Ascending aorta (tissue), 2 donors: ENCODE results near the gene NUFIP2. TPM values are rescaled to one million over a fixed set of nuclear protein-coding genes. Genes with fewer than 3 reads are reported as not detected.
"Not testable (repeated sequence)": the region's sequence is repeated elsewhere in the genome, so short reads cannot be mapped to it uniquely, and the experiment has no call there.

Experiments used
- DNase-seq, 2 donors: peaks; one replicate each; pipeline ENCODE4 v3.0.0-alpha.2; 2019; ENCODE audit warnings: low spot score in 2 of 2
- H3K27ac ChIP-seq, 2 donors: fragments of 200-600 bp; sonication (generic); one replicate each; pipeline ENCODE4 v1.5.1; 2016 to 2017; ENCODE audit warnings: mild to moderate bottlenecking in 1 of 2
- H3K27me3 ChIP-seq: fragments of 200-600 bp; sonication (generic); one replicate; pipeline ENCODE4 v1.5.1; 2017
- H3K36me3 ChIP-seq, 2 donors: fragments of 200-600 bp; sonication (generic); one replicate each; pipeline ENCODE4 v1.5.1; 2016
- H3K4me1 ChIP-seq, 2 donors: fragments of 200-600 bp; sonication (generic); one replicate each; pipeline ENCODE4 v1.5.1; 2016 to 2017; ENCODE audit warnings: mild to moderate bottlenecking in 1 of 2
- H3K4me3 ChIP-seq, 2 donors: fragments of 200-600 bp; sonication (generic); one replicate each; pipeline ENCODE4 v1.5.1; 2016 to 2017; ENCODE audit warnings: mild to moderate bottlenecking in 1 of 2
- H3K9me3 ChIP-seq, 2 donors: fragments of 200-600 bp; sonication (generic); one replicate each; pipeline ENCODE4 v1.5.1; 2016
- intact Hi-C: fragments of 100-400 bp; cut with DNase I; formaldehyde crosslinking; loops from one replicate; pipeline ENCODE4 v1.15.1; 2023
- total RNA-seq: library from RNA; depleted of rRNA; stranded (reverse); fragments of >200 nt; gene quantifications from one replicate; pipeline ENCODE4 v1.1.0, GENCODE V29; 2016
- TF ChIP-seq, protein P1 (sequence below), 3 experiments: fragments of 200-600 bp in 2 of 3; fragments of 450-650 bp in 1 of 3; sonication (generic) in 2 of 3; IDR thresholded peaks; one replicate each; pipeline ENCODE4 v1.5.1; 2016 to 2019; ENCODE audit warnings: antibody characterized with exemption in 3 of 3, mild to moderate bottlenecking in 1 of 3, moderate library complexity in 1 of 3

Gene NUFIP2, protein sequence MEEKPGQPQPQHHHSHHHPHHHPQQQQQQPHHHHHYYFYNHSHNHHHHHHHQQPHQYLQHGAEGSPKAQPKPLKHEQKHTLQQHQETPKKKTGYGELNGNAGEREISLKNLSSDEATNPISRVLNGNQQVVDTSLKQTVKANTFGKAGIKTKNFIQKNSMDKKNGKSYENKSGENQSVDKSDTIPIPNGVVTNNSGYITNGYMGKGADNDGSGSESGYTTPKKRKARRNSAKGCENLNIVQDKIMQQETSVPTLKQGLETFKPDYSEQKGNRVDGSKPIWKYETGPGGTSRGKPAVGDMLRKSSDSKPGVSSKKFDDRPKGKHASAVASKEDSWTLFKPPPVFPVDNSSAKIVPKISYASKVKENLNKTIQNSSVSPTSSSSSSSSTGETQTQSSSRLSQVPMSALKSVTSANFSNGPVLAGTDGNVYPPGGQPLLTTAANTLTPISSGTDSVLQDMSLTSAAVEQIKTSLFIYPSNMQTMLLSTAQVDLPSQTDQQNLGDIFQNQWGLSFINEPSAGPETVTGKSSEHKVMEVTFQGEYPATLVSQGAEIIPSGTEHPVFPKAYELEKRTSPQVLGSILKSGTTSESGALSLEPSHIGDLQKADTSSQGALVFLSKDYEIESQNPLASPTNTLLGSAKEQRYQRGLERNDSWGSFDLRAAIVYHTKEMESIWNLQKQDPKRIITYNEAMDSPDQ
- total RNA-seq = 11.0 TPM

DNA sequence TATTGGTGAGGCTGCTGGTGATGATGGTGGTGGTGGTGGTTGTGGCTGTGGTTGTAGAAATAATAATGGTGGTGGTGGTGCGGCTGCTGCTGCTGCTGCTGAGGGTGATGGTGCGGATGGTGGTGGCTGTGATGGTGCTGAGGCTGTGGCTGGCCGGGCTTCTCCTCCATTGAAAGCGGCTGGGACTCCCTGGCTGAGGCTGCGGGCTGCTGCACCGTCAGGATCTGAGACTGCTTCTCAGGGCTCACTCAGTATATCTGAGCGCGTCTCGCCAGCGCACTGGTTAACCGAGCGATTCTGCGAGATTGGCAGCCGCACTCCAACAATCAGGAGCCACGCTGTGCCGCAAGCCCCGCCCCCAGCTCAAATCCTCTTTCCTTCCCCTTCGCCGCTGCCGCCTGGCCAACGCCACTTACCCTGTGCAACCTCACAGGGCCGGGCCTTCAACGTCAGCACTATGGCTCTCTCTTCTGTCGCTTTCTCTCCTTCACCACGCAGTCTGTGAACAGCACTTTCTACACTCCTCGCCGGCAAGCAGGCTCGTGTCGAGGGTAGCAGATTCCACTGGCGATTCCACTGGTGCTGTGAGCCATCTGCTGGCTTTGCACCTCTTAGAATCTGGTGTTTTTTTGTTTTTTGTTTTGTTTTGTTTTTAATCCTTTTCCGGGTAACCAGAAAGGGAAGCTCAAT lies at the start of gene NUFIP2:
Gene NUFIP2, minus strand, starts transcription at position 259 of the 690 bp plus-strand sequence. Its CDS starts 89 bp downstream, at position 170.
- H3K27me3 ChIP-seq = no peaks in the 10 kb centered on the region
- peak; percentile 96 to 99 for DNase-seq
- peaks cover 9 to 15% of the 10 kb centered on the region in 2 donors for H3K4me1 ChIP-seq
- intact Hi-C loops = loop anchor here (1.0 to 10.0 kb wide), 3 partner anchors 37 to 146 kb away; partner anchors contain the start of gene TAOK1
- H3K4me3 ChIP-seq = peak within 1 kb of the TSS; percentile 82 to 89
- TF ChIP-seq, protein P1, sequence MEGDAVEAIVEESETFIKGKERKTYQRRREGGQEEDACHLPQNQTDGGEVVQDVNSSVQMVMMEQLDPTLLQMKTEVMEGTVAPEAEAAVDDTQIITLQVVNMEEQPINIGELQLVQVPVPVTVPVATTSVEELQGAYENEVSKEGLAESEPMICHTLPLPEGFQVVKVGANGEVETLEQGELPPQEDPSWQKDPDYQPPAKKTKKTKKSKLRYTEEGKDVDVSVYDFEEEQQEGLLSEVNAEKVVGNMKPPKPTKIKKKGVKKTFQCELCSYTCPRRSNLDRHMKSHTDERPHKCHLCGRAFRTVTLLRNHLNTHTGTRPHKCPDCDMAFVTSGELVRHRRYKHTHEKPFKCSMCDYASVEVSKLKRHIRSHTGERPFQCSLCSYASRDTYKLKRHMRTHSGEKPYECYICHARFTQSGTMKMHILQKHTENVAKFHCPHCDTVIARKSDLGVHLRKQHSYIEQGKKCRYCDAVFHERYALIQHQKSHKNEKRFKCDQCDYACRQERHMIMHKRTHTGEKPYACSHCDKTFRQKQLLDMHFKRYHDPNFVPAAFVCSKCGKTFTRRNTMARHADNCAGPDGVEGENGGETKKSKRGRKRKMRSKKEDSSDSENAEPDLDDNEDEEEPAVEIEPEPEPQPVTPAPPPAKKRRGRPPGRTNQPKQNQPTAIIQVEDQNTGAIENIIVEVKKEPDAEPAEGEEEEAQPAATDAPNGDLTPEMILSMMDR (IDR thresholded peaks at IDR 0.05) = peak in 1 of 3 experiments; percentile 16
- peaks cover 3 to 4% of the 10 kb centered on the region in 2 donors for H3K36me3 ChIP-seq
- no peaks in the 10 kb centered on the region for H3K9me3 ChIP-seq
- peak within 1 kb of the TSS; percentile 95 to 96 for H3K27ac ChIP-seq

DNA sequence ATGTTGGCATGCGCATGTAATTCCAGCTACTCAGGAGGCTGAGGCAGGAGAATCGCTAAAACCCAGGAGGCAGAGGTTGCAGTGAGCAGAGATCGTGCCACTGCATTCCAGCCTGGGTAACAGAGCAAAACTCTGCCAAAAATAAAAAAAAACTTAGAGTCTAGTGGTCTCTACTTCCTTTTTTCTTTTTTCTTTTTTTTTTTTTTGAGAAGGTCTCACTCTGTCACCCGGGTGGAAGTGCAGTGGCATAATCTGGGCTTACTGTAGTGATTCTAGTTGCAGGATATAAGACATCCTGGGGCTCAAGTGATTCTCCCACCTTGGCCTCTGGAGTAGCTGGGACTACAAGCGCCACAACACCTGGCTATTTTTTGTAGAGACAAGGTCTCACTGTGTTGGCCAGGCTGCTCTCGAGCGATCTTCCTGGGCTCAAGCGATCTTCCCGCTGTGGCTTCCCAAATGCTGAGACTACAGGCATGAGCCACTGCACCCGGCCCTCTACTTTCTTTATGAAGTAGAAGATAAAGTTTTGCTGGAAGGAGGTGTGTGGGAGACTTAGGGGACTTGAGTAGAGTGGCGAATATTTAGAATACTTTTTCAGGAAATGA lies 48.3 kb upstream of the NUFIP2 start:
- H3K4me1 ChIP-seq = no peaks in the 10 kb centered on the region
- no peak for DNase-seq
- TF ChIP-seq, protein P1 (IDR thresholded peaks at IDR 0.05) = no peak
- intact Hi-C loops = no loop called here
- no peaks in the 10 kb centered on the region for H3K27me3 ChIP-seq
- no peak overlapping the region for H3K4me3 ChIP-seq
- H3K27ac ChIP-seq = no peak overlapping the region
- H3K9me3 ChIP-seq = no peaks in the 10 kb centered on the region
- H3K36me3 ChIP-seq = no peaks in the 10 kb centered on the region

- Histone ChIP-seq H3K27me3 (no peaks in the 10 kb centered on the region), H3K4me1 (no peaks in the 10 kb centered on the region), H3K27ac (no peak overlapping the region), H3K36me3 (no peaks in the 10 kb centered on the region), H3K4me3 (no peak overlapping the region), H3K9me3 (no peaks in the 10 kb centered on the region)
- DNase-seq = no peak
- intact Hi-C loops = no loop called here
- TF ChIP-seq, protein P1 (IDR thresholded peaks at IDR 0.05) = no peak
Measured at GRCh38 chr17:29341726-29342125, 47.8 kb upstream of the NUFIP2 start.

DNA sequence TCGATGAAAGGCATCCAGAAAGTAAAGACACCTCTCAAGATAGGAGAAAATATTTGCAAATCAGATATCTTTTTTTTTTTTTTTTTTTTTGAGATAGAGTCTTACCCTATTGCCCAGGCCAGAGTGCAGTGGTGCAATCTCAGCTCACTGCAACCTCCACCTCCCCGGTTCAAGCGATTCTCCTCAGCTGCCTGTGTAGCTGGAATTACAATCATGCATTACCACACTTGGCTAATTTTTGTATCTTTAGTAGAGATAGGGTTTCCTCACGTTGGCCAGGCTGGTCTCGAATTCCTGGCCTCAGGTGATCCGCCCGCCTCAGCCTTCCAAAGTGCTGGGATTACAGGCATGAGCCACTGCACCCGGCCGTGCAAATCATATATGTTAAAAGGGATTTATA lies 45.1 kb upstream of the NUFIP2 start:
- H3K27me3 ChIP-seq, H3K9me3 ChIP-seq, H3K4me1 ChIP-seq, intact Hi-C loops, DNase-seq, H3K4me3 ChIP-seq, H3K27ac ChIP-seq, H3K36me3 ChIP-seq: not testable (repeated sequence)

- intact Hi-C loops = no loop called here
- no peaks in the 10 kb centered on the region for H3K27me3 ChIP-seq
- no peak overlapping the region for H3K4me3 ChIP-seq
- H3K9me3 ChIP-seq = no peaks in the 10 kb centered on the region
- H3K4me1 ChIP-seq = no peaks in the 10 kb centered on the region
- H3K27ac ChIP-seq = no peak overlapping the region
- no peaks in the 10 kb centered on the region for H3K36me3 ChIP-seq
- no peak for DNase-seq
- TF ChIP-seq, protein P1 (IDR thresholded peaks at IDR 0.05) = no peak
Measured at GRCh38 chr17:29331708-29332085, 37.7 kb upstream of the NUFIP2 start.
